ENCODE measurements around the gene GLI3. TPM values are rescaled to one million over a fixed set of nuclear protein-coding genes. Genes with fewer than 3 reads are reported as not detected.

GLI3 gene
- total RNA-seq, 2 experiments from 2014 or later = 0.28 to 0.36 TPM

GRCh38 chr7:42027521-42027920 lies 209.5 kb downstream of the GLI3 start:
- H3K27ac Mint-ChIP-seq = no peak overlapping the region
- intact Hi-C loops (cut with DNase I, micrococcal nuclease) = no loop called here
- TF ChIP-seq, protein P1, sequence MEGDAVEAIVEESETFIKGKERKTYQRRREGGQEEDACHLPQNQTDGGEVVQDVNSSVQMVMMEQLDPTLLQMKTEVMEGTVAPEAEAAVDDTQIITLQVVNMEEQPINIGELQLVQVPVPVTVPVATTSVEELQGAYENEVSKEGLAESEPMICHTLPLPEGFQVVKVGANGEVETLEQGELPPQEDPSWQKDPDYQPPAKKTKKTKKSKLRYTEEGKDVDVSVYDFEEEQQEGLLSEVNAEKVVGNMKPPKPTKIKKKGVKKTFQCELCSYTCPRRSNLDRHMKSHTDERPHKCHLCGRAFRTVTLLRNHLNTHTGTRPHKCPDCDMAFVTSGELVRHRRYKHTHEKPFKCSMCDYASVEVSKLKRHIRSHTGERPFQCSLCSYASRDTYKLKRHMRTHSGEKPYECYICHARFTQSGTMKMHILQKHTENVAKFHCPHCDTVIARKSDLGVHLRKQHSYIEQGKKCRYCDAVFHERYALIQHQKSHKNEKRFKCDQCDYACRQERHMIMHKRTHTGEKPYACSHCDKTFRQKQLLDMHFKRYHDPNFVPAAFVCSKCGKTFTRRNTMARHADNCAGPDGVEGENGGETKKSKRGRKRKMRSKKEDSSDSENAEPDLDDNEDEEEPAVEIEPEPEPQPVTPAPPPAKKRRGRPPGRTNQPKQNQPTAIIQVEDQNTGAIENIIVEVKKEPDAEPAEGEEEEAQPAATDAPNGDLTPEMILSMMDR (IDR thresholded peaks at IDR 0.05) = no peak
- Histone ChIP-seq H3K27me3 (ENCODE audit: control insufficient read depth in 1 of 2, insufficient read depth in 2 of 2, low read length in 2 of 2) (no peaks in the 10 kb centered on the region), H3K4me1 (ENCODE audit: insufficient read depth, low read length) (no peaks in the 10 kb centered on the region), H3K4me3 (ENCODE audit: low read length) (no peak overlapping the region), H3K36me3 (ENCODE audit: insufficient read depth, low read length) (no peaks in the 10 kb centered on the region), H3K9me3 (ENCODE audit: control insufficient read depth in 1 of 2, insufficient read depth in 1 of 2, low read length in 2 of 2) (peaks cover 0 to 5% of the 10 kb centered on the region in 2 experiments), H3K27ac (ENCODE audit: low read depth in 1 of 2, low read length in 2 of 2) (no peak overlapping the region)
- no peaks in the 10 kb centered on the region for H3K9me3 Mint-ChIP-seq
- DNase-seq (no peak), ATAC-seq (ENCODE audit: poor library complexity) (no peak)
- H3K36me3 Mint-ChIP-seq (ENCODE audit: low read depth) = no peaks in the 10 kb centered on the region
- ChIA-PET CTCF (no interaction called here), POLR2A (no interaction called here)
- no peak overlapping the region for H3K4me3 Mint-ChIP-seq
- H3K4me1 Mint-ChIP-seq (ENCODE audit: low read depth) = no peaks in the 10 kb centered on the region
- H3K27me3 Mint-ChIP-seq = peaks cover 3% of the 10 kb centered on the region

- no peaks in the 10 kb centered on the region for H3K36me3 ChIP-seq (ENCODE audit: insufficient read depth, low read length)
- TF ChIP-seq, protein P1 (IDR thresholded peaks at IDR 0.05) = no peak
- POLR2A ChIA-PET = no interaction called here
- H3K36me3 Mint-ChIP-seq (ENCODE audit: low read depth) = no peaks in the 10 kb centered on the region
- no peak overlapping the region for H3K4me3 ChIP-seq (ENCODE audit: low read length)
- no peak overlapping the region for H3K27ac Mint-ChIP-seq
- no peak overlapping the region for H3K27ac ChIP-seq (ENCODE audit: low read depth in 1 of 2, low read length in 2 of 2)
- H3K27me3 Mint-ChIP-seq = peaks cover 3% of the 10 kb centered on the region
- no peaks in the 10 kb centered on the region for H3K4me1 ChIP-seq (ENCODE audit: insufficient read depth, low read length)
- CTCF ChIA-PET = no interaction called here
- H3K9me3 Mint-ChIP-seq = no peaks in the 10 kb centered on the region
- intact Hi-C loops (cut with DNase I, micrococcal nuclease) = no loop called here
- H3K27me3 ChIP-seq (ENCODE audit: control insufficient read depth in 1 of 2, insufficient read depth in 2 of 2, low read length in 2 of 2) = no peaks in the 10 kb centered on the region
- ATAC-seq (ENCODE audit: poor library complexity) (no peak), DNase-seq (no peak)
- H3K4me3 Mint-ChIP-seq = no peak overlapping the region
- no peaks in the 10 kb centered on the region for H3K4me1 Mint-ChIP-seq (ENCODE audit: low read depth)
- H3K9me3 ChIP-seq (ENCODE audit: control insufficient read depth in 1 of 2, insufficient read depth in 1 of 2, low read length in 2 of 2) = peaks cover 0 to 5% of the 10 kb centered on the region in 2 experiments
Measured at GRCh38 chr7:42026622-42027197, 210.3 kb downstream of the GLI3 start.

GRCh38 chr7:42025635-42026375 lies 211.2 kb downstream of the GLI3 start:
- Histone ChIP-seq H3K36me3 (ENCODE audit: insufficient read depth, low read length) (no peaks in the 10 kb centered on the region), H3K9me3 (ENCODE audit: control insufficient read depth in 1 of 2, insufficient read depth in 1 of 2, low read length in 2 of 2) (peaks cover 0 to 5% of the 10 kb centered on the region in 2 experiments), H3K27ac (ENCODE audit: low read depth in 1 of 2, low read length in 2 of 2) (no peak overlapping the region), H3K27me3 (ENCODE audit: control insufficient read depth in 1 of 2, insufficient read depth in 2 of 2, low read length in 2 of 2) (no peaks in the 10 kb centered on the region), H3K4me1 (ENCODE audit: insufficient read depth, low read length) (no peaks in the 10 kb centered on the region), H3K4me3 (ENCODE audit: low read length) (no peak overlapping the region)
- no peaks in the 10 kb centered on the region for H3K9me3 Mint-ChIP-seq
- ATAC-seq (ENCODE audit: poor library complexity) (no peak), DNase-seq (no peak)
- no peak overlapping the region for H3K27ac Mint-ChIP-seq
- intact Hi-C loops (cut with DNase I, micrococcal nuclease) = no loop called here
- H3K36me3 Mint-ChIP-seq (ENCODE audit: low read depth) = no peaks in the 10 kb centered on the region
- TF ChIP-seq, protein P1 (IDR thresholded peaks at IDR 0.05) = no peak
- peaks cover 3% of the 10 kb centered on the region for H3K27me3 Mint-ChIP-seq
- no peaks in the 10 kb centered on the region for H3K4me1 Mint-ChIP-seq (ENCODE audit: low read depth)
- POLR2A ChIA-PET = no interaction called here
- H3K4me3 Mint-ChIP-seq = no peak overlapping the region
- CTCF ChIA-PET = no interaction called here
